IMR-90 (cell line): Measurements from ENCODE around the gene FICD. TPM values are rescaled to one million over a fixed set of nuclear protein-coding genes. Genes with fewer than 3 reads are reported as not detected.

Source experiments
- ATAC-seq: fragments of 200-7000 bp; cut with Tn5 transposase; 2 replicates; pipeline ENCODE4 v1.9.1; 2020; ENCODE audit warnings: low read depth, mild to moderate bottlenecking, moderate library complexity
- BruUV-seq: library from RNA; stranded (reverse); fragments of 400-500 nt; replicated peaks from 2 replicates; lab custom pipeline; 2021; lab: Mats Ljungman, UMichigan
- CTCF ChIA-PET: fragments of 300-600 bp; formaldehyde crosslinking; extraction: SDS; loops from one replicate; lab custom pipeline; 2021; ENCODE audit warnings: antibody characterized with exemption; lab: Yijun Ruan, JAX
- POLR2A ChIA-PET: fragments of 300-600 bp; sonication (Branson Sonifier 250); formaldehyde crosslinking; loops from one replicate; lab custom pipeline; 2022; ENCODE audit warnings: antibody characterized with exemption; ENCODE audit not compliant: unreplicated experiment; lab: Charles Lee
- DNase-seq: peaks from one replicate; pipeline ENCODE4 v3.0.0; 2013
- H2AFZ ChIP-seq: replicated peaks from 2 replicates; pipeline ENCODE3; 2013; ENCODE audit warnings: low read length, mild to moderate bottlenecking; ENCODE audit not compliant: poor library complexity
- H2AK5ac ChIP-seq: 2 replicates; pipeline ENCODE4 v1.6.1; 2013; ENCODE audit warnings: low read depth, low read length, inconsistent platforms
- H2AK9ac ChIP-seq: replicated peaks from 2 replicates; pipeline ENCODE3; 2013; ENCODE audit warnings: mild to moderate bottlenecking, low read depth, low read length, moderate library complexity; ENCODE audit not compliant: poor library complexity
- H2BK120ac ChIP-seq: 2 replicates; pipeline ENCODE4 v1.6.1; 2013; ENCODE audit warnings: low read depth, low read length, inconsistent platforms
- H2BK15ac ChIP-seq: 3 replicates; pipeline ENCODE4 v1.6.1; 2013; ENCODE audit warnings: low read depth, low read length, inconsistent platforms
- H2BK20ac ChIP-seq: 2 replicates; pipeline ENCODE4 v1.6.1; 2013; ENCODE audit warnings: low read depth, mild to moderate bottlenecking, inconsistent platforms, low read length, moderate library complexity
- H2BK5ac ChIP-seq: 2 replicates; pipeline ENCODE4 v1.6.1; 2013; ENCODE audit warnings: mild to moderate bottlenecking, low read depth, low read length, inconsistent platforms; ENCODE audit not compliant: poor library complexity, severe bottlenecking
- H3K14ac ChIP-seq: replicated peaks from 2 replicates; pipeline ENCODE4 v1.6.1; 2013; ENCODE audit warnings: low read depth, low read length, inconsistent platforms
- H3K18ac ChIP-seq: 2 replicates; pipeline ENCODE4 v1.6.1; 2013; ENCODE audit warnings: low read depth, low read length, control low read depth
- H3K23ac ChIP-seq: 2 replicates; pipeline ENCODE4 v1.6.1; 2013; ENCODE audit warnings: low read depth, low read length, inconsistent platforms
- H3K27ac ChIP-seq: 2 replicates; pipeline ENCODE4 v1.5.1; 2013; ENCODE audit warnings: mild to moderate bottlenecking, control low read depth, low read length; ENCODE audit not compliant: insufficient read depth
- H3K27me3 ChIP-seq: 2 replicates; pipeline ENCODE4 v1.6.1; 2013; ENCODE audit warnings: low read length; ENCODE audit not compliant: control insufficient read depth, insufficient read depth
- H3K36me3 ChIP-seq: 2 replicates; pipeline ENCODE4 v1.6.1; 2013; ENCODE audit warnings: low read length, mixed read lengths; ENCODE audit not compliant: control insufficient read depth, insufficient read depth
- H3K4ac ChIP-seq: 2 replicates; pipeline ENCODE4 v1.6.1; 2013; ENCODE audit warnings: low read depth, low read length, inconsistent platforms
- H3K4me1 ChIP-seq: 2 replicates; pipeline ENCODE4 v1.6.1; 2013; ENCODE audit warnings: low read length, mixed read lengths; ENCODE audit not compliant: control insufficient read depth, insufficient read depth
- H3K4me2 ChIP-seq: 2 replicates; pipeline ENCODE4 v1.6.1; 2013; ENCODE audit warnings: low read depth, mild to moderate bottlenecking, control low read depth, low read length, moderate library complexity
- H3K4me3 ChIP-seq: 2 replicates; pipeline ENCODE4 v1.5.1; 2013; ENCODE audit warnings: low read depth, mild to moderate bottlenecking, control low read depth, low read length, moderate library complexity; ENCODE audit not compliant: insufficient read depth
- H3K56ac ChIP-seq: 2 replicates; pipeline ENCODE4 v1.6.1; 2013; ENCODE audit warnings: low read length, inconsistent platforms; ENCODE audit not compliant: insufficient read depth; ENCODE audit errors: extremely low read depth
- H3K79me1 ChIP-seq, 2 experiments: 2 replicates each; pipeline ENCODE4 v1.6.1; 2013; ENCODE audit warnings: low read length in 2 of 2, inconsistent platforms in 1 of 2, low read depth in 1 of 2
- H3K9ac ChIP-seq: 2 replicates; pipeline ENCODE4 v1.6.1; 2013; ENCODE audit warnings: low read depth, low read length, control low read depth
- H3K9me1 ChIP-seq: 2 replicates; pipeline ENCODE4 v1.6.1; 2013; ENCODE audit warnings: low read length, inconsistent platforms; ENCODE audit not compliant: insufficient read depth
- H3K9me3 ChIP-seq: 2 replicates; pipeline ENCODE4 v1.6.1; 2013; ENCODE audit warnings: low read length; ENCODE audit not compliant: control insufficient read depth, insufficient read depth
- H4K20me1 ChIP-seq: 2 replicates; pipeline ENCODE4 v1.6.1; 2013; ENCODE audit warnings: low read length, inconsistent platforms; ENCODE audit not compliant: insufficient read depth
- H4K5ac ChIP-seq: 2 replicates; pipeline ENCODE4 v1.6.1; 2013; ENCODE audit warnings: mild to moderate bottlenecking, low read depth, low read length, control low read depth
- H4K8ac ChIP-seq, 2 experiments: 2 replicates each; pipeline ENCODE4 v1.6.1; 2013; ENCODE audit warnings: low read depth in 2 of 2, low read length in 2 of 2, control low read depth in 1 of 2, inconsistent platforms in 1 of 2
- H4K91ac ChIP-seq: 2 replicates; pipeline ENCODE4 v1.6.1; 2013; ENCODE audit warnings: low read depth, low read length, inconsistent platforms; ENCODE audit not compliant: insufficient read depth
- MXI1 ChIP-seq: IDR thresholded peaks from 2 replicates; pipeline ENCODE4 v1.6.1; 2012; ENCODE audit warnings: low read depth, mild to moderate bottlenecking, low read length, moderate library complexity, borderline replicate concordance
- NFE2L2 ChIP-seq: fragments of 150-350 bp; IDR thresholded peaks from 2 replicates; pipeline ENCODE4 v1.6.1; 2016; ENCODE audit warnings: low read depth, mild to moderate bottlenecking, low read length
- RCOR1 ChIP-seq: IDR thresholded peaks from 2 replicates; pipeline ENCODE4 v1.6.1; 2012; ENCODE audit warnings: mild to moderate bottlenecking, low read length, improper control_type of control experiment; ENCODE audit not compliant: insufficient replicate concordance
- WGBS, 2 experiments: methylation state at CpG; one replicate each; pipeline versions ENCODE4 v1.1.5 to v1.1.7; 2013; ENCODE audit warnings: missing lambda C conversion rate in 2 of 2; ENCODE audit not compliant: insufficient read length in 1 of 2; ENCODE audit errors: extremely low coverage in 2 of 2; 5-methylcytosine and 5-hydroxymethylcytosine counted together
- dilution Hi-C: fragments of 300-500 bp; cut with HindIII; formaldehyde crosslinking; loops from one replicate; pipeline ENCODE4 v1.14.3; 2018; ENCODE audit warnings: low sequenced_read_pairs; ENCODE audit not compliant: unreplicated experiment
- in situ Hi-C: fragments of 300-500 bp; cut with MboI; formaldehyde crosslinking; loops from 3 replicates; pipeline ENCODE4 v1.14.3; 2019; ENCODE audit warnings: low sequenced_read_pairs, inconsistent platforms, mixed read lengths
- intact Hi-C: fragments of 100-400 bp; cut with micrococcal nuclease; formaldehyde crosslinking; loops from 2 replicates; pipeline ENCODE4 v1.10.0; 2022
- polyA plus RNA-seq, 3 experiments: library from polyadenylated mRNA; depleted of rRNA; stranded (reverse); fragments of >200 nt; gene quantifications; 2 replicates each; pipeline ENCODE4 v1.2.3, GENCODE V29; 2012; ENCODE audit warnings: low replicate concordance in 1 of 3
- total RNA-seq: library from RNA; depleted of rRNA; stranded (reverse); fragments of >200 nt; gene quantifications from 2 replicates; pipeline ENCODE4 v1.2.3, GENCODE V29; 2012

FICD gene
- total and polyA plus RNA-seq, 2 of the 4 experiments (the other 2 are of a cell fraction): 4.0 to 11.3 TPM

GRCh38 chr12:108559748-108560147 lies 44.7 kb downstream of the FICD start:
- Histone ChIP-seq H4K5ac (no peak overlapping the region), H2AK5ac (no peak overlapping the region), H3K27ac (no peak overlapping the region), H3K4me1 (no peaks in the 10 kb centered on the region), H3K9me3 (no peaks in the 10 kb centered on the region), H3K4ac (no peak overlapping the region), H3K23ac (no peak overlapping the region), H4K20me1 (peaks cover 38% of the 10 kb centered on the region), H3K56ac (no peak overlapping the region), H2BK15ac (no peak overlapping the region), H2BK5ac (no peak overlapping the region), H4K91ac (no peak overlapping the region), H2BK20ac (no peak overlapping the region), H3K14ac (no peak overlapping the region), H3K9me1 (peaks cover 9% of the 10 kb centered on the region; the same call in 1 of the 2 replicates), H3K18ac (no peak overlapping the region), H3K79me1 (peaks cover 15 to 66% of the 10 kb centered on the region in 2 experiments), H3K27me3 (no peaks in the 10 kb centered on the region), H2AK9ac (no peak overlapping the region), H3K9ac (peak overlapping the region; percentile 99; the same call in 1 of the 2 replicates), H4K8ac (no peak overlapping the region), H3K4me3 (peak overlapping the region; percentile 92; the same call in 1 of the 2 replicates), H2BK120ac (no peak overlapping the region), H3K36me3 (peaks cover 8% of the 10 kb centered on the region), H3K4me2 (peak overlapping the region; percentile 95), H2AFZ (no peak overlapping the region)
- intact Hi-C loops: no loop called here
- ChIA-PET CTCF (no interaction called here), POLR2A (no interaction called here)
- no TSS peak for BruUV-seq
- DNase-seq: no peak
- TF ChIP-seq RCOR1 (no peak), NFE2L2 (no peak), MXI1 (no peak)
- dilution Hi-C loops: no loop called here
- no peak for ATAC-seq
- in situ Hi-C loops: loop anchor here (5.0 to 10.0 kb wide), 2 partner anchors 395 to 533 kb away; partner anchors contain the start of gene ALKBH2
- no CpG with 5 or more reads among the region's 3 CpGs for WGBS, 2 experiments
